MM.1S (cell line): Measurements from ENCODE around the gene RICTOR.

ENCODE experiments used
- DNase-seq: peaks from one replicate; pipeline ENCODE4 v3.0.0-alpha.2; 2015
- H2AFZ ChIP-seq: fragments of 300-600 bp; sonication (generic); 2 replicates; pipeline ENCODE4 v1.6.0; 2016; ENCODE audit warnings: antibody characterized with exemption, low read length
- H3F3A ChIP-seq: fragments of 300-600 bp; sonication (generic); 2 replicates; pipeline ENCODE4 v1.6.1; 2016; ENCODE audit warnings: mild to moderate bottlenecking, antibody characterized with exemption, low read length, moderate library complexity, mixed read lengths; ENCODE audit not compliant: insufficient read depth
- H3K27ac ChIP-seq: fragments of 300-600 bp; sonication (generic); 2 replicates; pipeline ENCODE4 v1.5.1; 2016; ENCODE audit warnings: mild to moderate bottlenecking, low read length
- H3K27me3 ChIP-seq: fragments of 300-600 bp; sonication (generic); replicated peaks from 2 replicates; pipeline ENCODE4 v1.6.0; 2016; ENCODE audit warnings: low read length; ENCODE audit not compliant: insufficient read depth
- H3K36me3 ChIP-seq: fragments of 300-600 bp; sonication (generic); replicated peaks from 2 replicates; pipeline ENCODE4 v1.6.1; 2016; ENCODE audit warnings: mild to moderate bottlenecking, low read length, mixed read lengths; ENCODE audit not compliant: insufficient read depth
- H3K4me1 ChIP-seq: fragments of 300-600 bp; sonication (generic); 2 replicates; pipeline ENCODE4 v1.6.1; 2016; ENCODE audit warnings: low read length, mixed read lengths
- H3K4me2 ChIP-seq: fragments of 300-600 bp; sonication (generic); 2 replicates; pipeline ENCODE4 v1.6.0; 2016; ENCODE audit warnings: low read depth, low read length
- H3K4me3 ChIP-seq: fragments of 300-600 bp; sonication (generic); 2 replicates; pipeline ENCODE4 v1.5.1; 2016; ENCODE audit warnings: low read length, mixed read lengths
- H3K79me2 ChIP-seq: fragments of 300-600 bp; sonication (generic); 2 replicates; pipeline ENCODE4 v1.6.1; 2016; ENCODE audit warnings: mixed run types, low read length, mixed read lengths
- H3K9ac ChIP-seq: fragments of 300-600 bp; sonication (generic); 2 replicates; pipeline ENCODE4 v1.6.1; 2016; ENCODE audit warnings: low read length, mixed read lengths
- H3K9me2 ChIP-seq: fragments of 300-600 bp; sonication (generic); replicated peaks from 2 replicates; pipeline ENCODE4 v1.6.1; 2016; ENCODE audit warnings: mild to moderate bottlenecking, low read length, mixed read lengths; ENCODE audit not compliant: insufficient read depth
- H3K9me3 ChIP-seq: fragments of 300-600 bp; sonication (generic); replicated peaks from 2 replicates; pipeline ENCODE4 v1.6.1; 2016; ENCODE audit warnings: mild to moderate bottlenecking, low read length, mixed read lengths; ENCODE audit not compliant: insufficient read depth
- H4K20me1 ChIP-seq: fragments of 300-600 bp; sonication (generic); 2 replicates; pipeline ENCODE4 v1.6.1; 2016; ENCODE audit warnings: mild to moderate bottlenecking, low read length, moderate library complexity, mixed read lengths; ENCODE audit not compliant: insufficient read depth
- CTCF ChIP-seq: fragments of 300-600 bp; sonication (generic); IDR thresholded peaks from 2 replicates; pipeline ENCODE4 v1.5.1; 2016; ENCODE audit warnings: antibody characterized with exemption, low read length, mixed read lengths
- EZH2 ChIP-seq: fragments of 300-600 bp; sonication (generic); optimal IDR thresholded peaks from 2 replicates; pipeline ENCODE3; 2017; ENCODE audit warnings: low read depth, mild to moderate bottlenecking, antibody characterized with exemption, low read length, mixed read lengths
- EZH2phosphoT487 ChIP-seq: fragments of 300-600 bp; sonication (generic); IDR thresholded peaks from 2 replicates; pipeline ENCODE4 v1.6.1; 2018; ENCODE audit warnings: antibody characterized with exemption, low read length

Gene RICTOR

DNA sequence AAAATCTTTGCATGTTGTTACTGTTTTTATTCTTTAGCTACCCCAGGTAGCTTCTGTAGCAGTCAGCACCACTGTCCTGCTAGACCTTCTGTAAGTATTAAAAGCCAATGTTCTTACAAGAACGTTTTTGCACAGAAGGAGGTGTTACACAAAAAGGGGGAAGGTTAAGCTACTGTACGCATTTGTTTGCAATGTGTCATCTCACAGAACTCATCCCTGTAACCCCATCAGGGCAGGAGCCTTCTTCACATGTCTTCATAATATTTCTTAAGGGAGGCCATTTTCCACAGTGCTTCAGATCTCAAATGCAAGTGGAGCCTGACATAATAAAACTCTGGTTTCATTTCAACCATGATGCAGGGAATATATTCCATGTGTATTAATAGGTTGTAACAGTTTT lies 160.5 kb downstream of the RICTOR start:
- no peak overlapping the region for H3K9ac ChIP-seq
- no peak for TF ChIP-seq EZH2phosphoT487
- no peak for TF ChIP-seq CTCF
- TF ChIP-seq EZH2: no peak
- H3K36me3 ChIP-seq: no peaks in the 10 kb centered on the region
- H3K27ac ChIP-seq: no peak overlapping the region
- DNase-seq: no peak
- no peaks in the 10 kb centered on the region for H3K27me3 ChIP-seq
- H3K4me2 ChIP-seq: no peak overlapping the region
- no peak overlapping the region for H2AFZ ChIP-seq
- no peaks in the 10 kb centered on the region for H3K9me3 ChIP-seq
- H3K9me2 ChIP-seq: no peaks in the 10 kb centered on the region
- no peaks in the 10 kb centered on the region for H3K79me2 ChIP-seq
- no peaks in the 10 kb centered on the region for H4K20me1 ChIP-seq
- H3K4me3 ChIP-seq: no peak overlapping the region
- no peaks in the 10 kb centered on the region for H3K4me1 ChIP-seq
- H3F3A ChIP-seq: no peaks in the 10 kb centered on the region

GRCh38 chr5:38911933-38912332 lies 162.3 kb downstream of the RICTOR start:
- H3K9me3 ChIP-seq: no peaks in the 10 kb centered on the region
- H3K4me1 ChIP-seq: no peaks in the 10 kb centered on the region
- H2AFZ ChIP-seq: no peak overlapping the region
- no peaks in the 10 kb centered on the region for H3K79me2 ChIP-seq
- no peak overlapping the region for H3K4me3 ChIP-seq
- no peaks in the 10 kb centered on the region for H4K20me1 ChIP-seq
- H3F3A ChIP-seq: no peaks in the 10 kb centered on the region
- H3K4me2 ChIP-seq: no peak overlapping the region
- TF ChIP-seq EZH2phosphoT487 (no peak), EZH2 (no peak), CTCF (no peak)
- H3K9me2 ChIP-seq: no peaks in the 10 kb centered on the region
- no peaks in the 10 kb centered on the region for H3K27me3 ChIP-seq
- no peak overlapping the region for H3K27ac ChIP-seq
- H3K9ac ChIP-seq: no peak overlapping the region
- no peaks in the 10 kb centered on the region for H3K36me3 ChIP-seq
- no peak for DNase-seq

GRCh38 chr5:38906503-38906902 lies 167.7 kb downstream of the RICTOR start:
- H3K9ac ChIP-seq: no peak overlapping the region
- H3K9me3 ChIP-seq: no peaks in the 10 kb centered on the region
- H3K27me3 ChIP-seq: no peaks in the 10 kb centered on the region
- TF ChIP-seq CTCF: no peak
- no peak for TF ChIP-seq EZH2phosphoT487
- TF ChIP-seq EZH2: no peak
- H3K79me2 ChIP-seq: no peaks in the 10 kb centered on the region
- no peak overlapping the region for H3K4me2 ChIP-seq
- no peaks in the 10 kb centered on the region for H4K20me1 ChIP-seq
- no peaks in the 10 kb centered on the region for H3K4me1 ChIP-seq
- no peak overlapping the region for H3K27ac ChIP-seq
- DNase-seq: no peak
- H3F3A ChIP-seq: no peaks in the 10 kb centered on the region
- no peaks in the 10 kb centered on the region for H3K9me2 ChIP-seq
- H3K4me3 ChIP-seq: no peak overlapping the region
- H2AFZ ChIP-seq: no peak overlapping the region
- no peaks in the 10 kb centered on the region for H3K36me3 ChIP-seq
